Suprapubic skin (tissue), 4 donors: Measurements from ENCODE around the gene OSBP2. TPM values are rescaled to one million over a fixed set of nuclear protein-coding genes. Genes with fewer than 3 reads are reported as not detected.

Source experiments
- DNase-seq, 2 donors: peaks; one replicate each; pipeline ENCODE4 v3.0.0-alpha.2; 2019; ENCODE audit warnings: low spot score in 2 of 2
- H3K27ac ChIP-seq: fragments of 200-600 bp; sonication (generic); one replicate; pipeline ENCODE4 v1.5.1; 2019
- H3K27me3 ChIP-seq: fragments of 200-600 bp; sonication (generic); one replicate; pipeline ENCODE4 v1.5.1; 2019
- H3K36me3 ChIP-seq: fragments of 200-600 bp; sonication (generic); one replicate; pipeline ENCODE4 v1.5.1; 2019
- H3K4me1 ChIP-seq: fragments of 200-600 bp; sonication (generic); one replicate; pipeline ENCODE4 v1.5.1; 2019
- H3K4me3 ChIP-seq: fragments of 200-600 bp; sonication (generic); one replicate; pipeline ENCODE4 v1.5.1; 2019; ENCODE audit warnings: mild to moderate bottlenecking
- H3K9me3 ChIP-seq: fragments of 200-600 bp; sonication (generic); one replicate; pipeline ENCODE4 v1.5.1; 2019
- CTCF ChIP-seq, 2 donors: fragments of 200-600 bp in 1 of 2; fragments of 450-650 bp in 1 of 2; sonication (generic) in 1 of 2; IDR thresholded peaks; one replicate each; pipeline ENCODE4 v1.5.1; 2016 to 2019; ENCODE audit warnings: antibody characterized with exemption in 2 of 2, mild to moderate bottlenecking in 1 of 2, moderate library complexity in 1 of 2
- EP300 ChIP-seq: sonication (generic); formaldehyde crosslinking; IDR thresholded peaks from one replicate; pipeline ENCODE4 v1.6.1; 2017; ENCODE audit warnings: antibody characterized with exemption
- POLR2A ChIP-seq, 2 donors: fragments of 450-650 bp; IDR thresholded peaks; one replicate each; pipeline ENCODE4 v1.6.1; 2017; ENCODE audit warnings: antibody characterized with exemption in 2 of 2, mild to moderate bottlenecking in 2 of 2, moderate library complexity in 2 of 2
- POLR2AphosphoS5 ChIP-seq, 3 donors: sonication (generic); formaldehyde crosslinking; IDR thresholded peaks; one replicate each; pipeline ENCODE4 v1.6.1; 2017; ENCODE audit warnings: antibody characterized with exemption in 3 of 3
- WGBS: methylation state at CpG from one replicate; pipeline ENCODE4 v1.1.5; 2018; 5-methylcytosine and 5-hydroxymethylcytosine counted together
- total RNA-seq, 4 donors: library from RNA; depleted of rRNA; stranded (reverse); fragments of >200 nt; gene quantifications; one replicate each; pipeline ENCODE4 v1.1.0, GENCODE V29; 2016

OSBP2 gene
- total RNA-seq, 4 donors from 2014 or later: 3.9 to 11.3 (median 6.4) TPM

GRCh38 chr22:30827646-30828045, 133.0 kb downstream of the OSBP2 start:
- no peak for TF ChIP-seq CTCF (IDR thresholded peaks at IDR 0.05)
- TF ChIP-seq POLR2A (IDR thresholded peaks at IDR 0.05): no peak
- no peak for TF ChIP-seq POLR2AphosphoS5 (IDR thresholded peaks at IDR 0.05)
- TF ChIP-seq EP300: no peak
- WGBS: 92% methylated on average over 6 of the region's 6 CpGs

GRCh38 chr22:30828187-30829155, 133.8 kb downstream of the OSBP2 start:
- DNase-seq: peak in 1 of 2 donors; percentile 53
- Histone ChIP-seq H3K4me1 (peaks cover 15% of the 10 kb centered on the region), H3K9me3 (no peaks in the 10 kb centered on the region), H3K27me3 (peaks cover 4% of the 10 kb centered on the region), H3K36me3 (no peaks in the 10 kb centered on the region), H3K4me3 (no peak overlapping the region), H3K27ac (no peak overlapping the region)
- TF ChIP-seq EP300 (no peak), POLR2A (IDR thresholded peaks at IDR 0.05) (no peak), POLR2AphosphoS5 (IDR thresholded peaks at IDR 0.05) (no peak), CTCF (IDR thresholded peaks at IDR 0.05) (no peak)
- WGBS: 93% methylated on average over 12 of the region's 14 CpGs

More at GRCh38 chr22:30827646-30828045, 133.0 kb downstream of the OSBP2 start:
- no peaks in the 10 kb centered on the region for H3K9me3 ChIP-seq
- no peaks in the 10 kb centered on the region for H3K36me3 ChIP-seq
- no peak overlapping the region for H3K27ac ChIP-seq
- no peak overlapping the region for H3K4me3 ChIP-seq
- peaks cover 9% of the 10 kb centered on the region for H3K27me3 ChIP-seq
- DNase-seq: peak in 1 of 2 donors; percentile 44
- H3K4me1 ChIP-seq: peaks cover 19% of the 10 kb centered on the region

- Histone ChIP-seq H3K4me1 (peaks cover 15% of the 10 kb centered on the region), H3K27me3 (no peaks in the 10 kb centered on the region), H3K36me3 (no peaks in the 10 kb centered on the region), H3K27ac (peak overlapping the region; percentile 38), H3K4me3 (no peak overlapping the region), H3K9me3 (no peaks in the 10 kb centered on the region)
- TF ChIP-seq POLR2AphosphoS5 (IDR thresholded peaks at IDR 0.05) (no peak), CTCF (IDR thresholded peaks at IDR 0.05) (no peak), POLR2A (IDR thresholded peaks at IDR 0.05) (no peak), EP300 (no peak)
- 62% methylated on average over 12 of the region's 12 CpGs for WGBS
- peak in 1 of 2 donors; percentile 67 for DNase-seq
These were observed 135.4 kb downstream of the OSBP2 start for GRCh38 chr22:30829901-30830550.

GRCh38 chr22:30830907-30831306, 136.2 kb downstream of the OSBP2 start:
- DNase-seq: peak in 1 of 2 donors; percentile 44
- TF ChIP-seq POLR2AphosphoS5 (IDR thresholded peaks at IDR 0.05) (peak in 1 of 3 donors; percentile 29), POLR2A (IDR thresholded peaks at IDR 0.05) (no peak), EP300 (no peak), CTCF (IDR thresholded peaks at IDR 0.05) (no peak)
- no peaks in the 10 kb centered on the region for H3K9me3 ChIP-seq
- no peak overlapping the region for H3K4me3 ChIP-seq
- H3K27ac ChIP-seq: peak overlapping the region; percentile 38
- no peaks in the 10 kb centered on the region for H3K36me3 ChIP-seq
- H3K27me3 ChIP-seq: no peaks in the 10 kb centered on the region
- 20% methylated on average over 7 of the region's 7 CpGs for WGBS
- H3K4me1 ChIP-seq: peaks cover 15% of the 10 kb centered on the region
